HepG2 (cell line): ENCODE results near the gene WNT3A. TPM values are rescaled to one million over a fixed set of nuclear protein-coding genes. Genes with fewer than 3 reads are reported as not detected.

Experiments
- ATAC-seq: fragments of 200-7000 bp; cut with Tn5 transposase; 3 replicates; pipeline ENCODE4 v1.9.1; 2020; ENCODE audit warnings: mild to moderate bottlenecking, moderate library complexity
- BruUV-seq: library from RNA; stranded (reverse); fragments of 400-500 nt; replicated peaks from 2 replicates; lab custom pipeline; 2021; lab: Mats Ljungman, UMichigan
- CTCF ChIA-PET: fragments of 300-600 bp; formaldehyde crosslinking; extraction: SDS; loops from one replicate; lab custom pipeline; 2021; ENCODE audit warnings: low total read pairs, inconsistent platforms, low intra/inter-chr PET ratio; lab: Yijun Ruan, JAX
- POLR2A ChIA-PET: fragments of 350-600 bp; sonication (Branson Sonifier 250); formaldehyde crosslinking; loops from one replicate; lab custom pipeline; 2020; ENCODE audit warnings: antibody characterized with exemption, inconsistent platforms; lab: Yijun Ruan, JAX
- DNase-seq: peaks from one replicate; pipeline ENCODE4 v3.0.0-alpha.2; 2015; ENCODE audit warnings: low spot score
- FAIRE-seq: peaks from 3 replicates; lab custom pipeline; 2011; peaks lifted over from hg19 to GRCh38; lab: Jason Lieb, UNC
- H2AFZ ChIP-seq: one replicate; pipeline ENCODE4 v1.6.1; 2011; ENCODE audit warnings: low read length, inconsistent platforms
- H3K27ac ChIP-seq: fragments of 300-600 bp; 3 replicates; pipeline ENCODE4 v1.8.0; 2011; ENCODE audit warnings: mixed run types, mild to moderate bottlenecking, mixed read lengths, low read length, inconsistent platforms; ENCODE audit not compliant: insufficient read depth; ENCODE audit errors: extremely low read length
- H3K27me3 ChIP-seq, 2 experiments: fragments of 200-600 bp in 1 of 2; 2 replicates in 1 of 2; 3 replicates in 1 of 2; pipeline versions ENCODE4 v1.6.0 to v1.8.0; 2011; ENCODE audit warnings: low read length in 2 of 2, mild to moderate bottlenecking in 2 of 2, moderate library complexity in 2 of 2, inconsistent platforms in 1 of 2; ENCODE audit not compliant: insufficient read depth in 2 of 2, control insufficient read depth in 1 of 2
- H3K36me3 ChIP-seq, 2 experiments: fragments of 200-600 bp in 1 of 2; replicated peaks in 1 of 2; 2 replicates in 1 of 2; 3 replicates in 1 of 2; pipeline versions ENCODE4 v1.5.1 to v1.8.0; 2011; ENCODE audit warnings: low read length in 2 of 2, inconsistent platforms in 1 of 2; ENCODE audit not compliant: insufficient read depth in 2 of 2, control insufficient read depth in 1 of 2
- H3K4me1 ChIP-seq: 2 replicates; pipeline ENCODE4 v1.5.1; 2012; ENCODE audit warnings: low read length, inconsistent platforms; ENCODE audit not compliant: insufficient read depth
- H3K4me2 ChIP-seq: 2 replicates; pipeline ENCODE4 v1.6.0; 2011; ENCODE audit warnings: low read depth, low read length, inconsistent platforms
- H3K4me3 ChIP-seq, 3 experiments: fragments of 200-600 bp in 1 of 3; sonication (generic), shearing (Covaris generic) in 1 of 3; replicated peaks in 1 of 3; 2 replicates each; pipeline ENCODE4 v1.5.1; 2011 to 2016; ENCODE audit warnings: low read length in 3 of 3, inconsistent platforms in 2 of 3, low read depth in 2 of 3, mild to moderate bottlenecking in 2 of 3, control low read depth in 1 of 3, mixed read lengths in 1 of 3; ENCODE audit not compliant: insufficient read depth in 1 of 3
- H3K79me2 ChIP-seq: one replicate; pipeline ENCODE4 v1.6.1; 2011; ENCODE audit warnings: low read length, inconsistent platforms; ENCODE audit not compliant: insufficient read depth
- H3K9ac ChIP-seq: 2 replicates; pipeline ENCODE4 v1.6.0; 2011; ENCODE audit warnings: mild to moderate bottlenecking, low read depth, low read length, inconsistent platforms; ENCODE audit not compliant: insufficient read depth
- H3K9me3 ChIP-seq: 2 replicates; pipeline ENCODE4 v1.5.1; 2012; ENCODE audit warnings: mild to moderate bottlenecking, low read length
- H4K20me1 ChIP-seq: 2 replicates; pipeline ENCODE4 v1.6.0; 2011; ENCODE audit warnings: inconsistent platforms, mild to moderate bottlenecking, low read length, moderate library complexity; ENCODE audit not compliant: insufficient read depth
- CHCHD3 ChIP-seq: sonication (generic); formaldehyde crosslinking; IDR thresholded peaks from 2 replicates; pipeline ENCODE4 v1.8.0; 2022; ENCODE audit warnings: mild to moderate bottlenecking, missing genetic modification reagents, moderate library complexity
- DR1 ChIP-seq: sonication (generic); formaldehyde crosslinking; IDR thresholded peaks from 2 replicates; pipeline ENCODE4 v1.8.0; 2021; ENCODE audit warnings: mild to moderate bottlenecking, missing genetic modification reagents, inconsistent platforms
- GABPB1 ChIP-seq: IDR thresholded peaks from 2 replicates; pipeline ENCODE4 v1.6.1; 2016; ENCODE audit warnings: mild to moderate bottlenecking, missing genetic modification reagents, moderate library complexity, missing compliant biosample characterization
- GATAD2A ChIP-seq: IDR thresholded peaks from 2 replicates; pipeline ENCODE4 v1.6.1; 2016
- KDM5B ChIP-seq: sonication (generic); formaldehyde crosslinking; IDR thresholded peaks from 2 replicates; pipeline ENCODE4 v1.4.0; 2020; ENCODE audit warnings: missing genetic modification reagents, mild to moderate bottlenecking, borderline replicate concordance
- NFRKB ChIP-seq: fragments of 450-650 bp; IDR thresholded peaks from 2 replicates; pipeline ENCODE4 v1.6.1; 2017
- TOE1 ChIP-seq: sonication (generic); formaldehyde crosslinking; IDR thresholded peaks from 2 replicates; pipeline ENCODE4 v1.4.0; 2020; ENCODE audit warnings: mild to moderate bottlenecking, missing genetic modification reagents
- ZBTB1 ChIP-seq: sonication (generic); formaldehyde crosslinking; IDR thresholded peaks from 2 replicates; pipeline ENCODE4 v1.4.0; 2020; ENCODE audit warnings: missing genetic modification reagents, borderline replicate concordance
- ZBTB20 ChIP-seq: sonication (generic); formaldehyde crosslinking; IDR thresholded peaks from 2 replicates; pipeline ENCODE4 v1.8.1; 2023; ENCODE audit warnings: missing genetic modification reagents, low read depth, mild to moderate bottlenecking, borderline replicate concordance
- ZKSCAN5 ChIP-seq: sonication (generic); formaldehyde crosslinking; IDR thresholded peaks from 2 replicates; pipeline ENCODE4 v1.5.1; 2020; ENCODE audit warnings: mild to moderate bottlenecking, missing genetic modification reagents
- ZNF660 ChIP-seq: sonication (generic); formaldehyde crosslinking; IDR thresholded peaks from 2 replicates; pipeline ENCODE4 v1.5.1; 2020; ENCODE audit warnings: mild to moderate bottlenecking, low read depth, missing genetic modification reagents, borderline replicate concordance
- WGBS: methylation state at CpG from one replicate; pipeline ENCODE4 v1.1.6; 2017; ENCODE audit warnings: low lambda C conversion rate; 5-methylcytosine and 5-hydroxymethylcytosine counted together
- in situ Hi-C: cut with HindIII; loops from 2 replicates; pipeline ENCODE4 v1.10.0; 2017; ENCODE audit warnings: low pct_unique_long_range_greater_than_20kb; ENCODE audit not compliant: extremely low pct_ligation_motif_present
- intact Hi-C: fragments of 100-400 bp; cut with micrococcal nuclease; formaldehyde crosslinking; loops from one replicate; pipeline ENCODE4 v1.10.0; 2022; ENCODE audit not compliant: unreplicated experiment
- polyA plus RNA-seq, 8 experiments: library from polyadenylated mRNA; depleted of rRNA in 3 of 8; stranded (reverse) in 7 of 8; unstranded in 1 of 8; fragments of >200 nt; fragmentation: Illumina TruSeq in 4 of 8; extraction: Trizol in 4 of 8; gene quantifications; 2 replicates each; pipeline versions ENCODE4 v1.2.1 to v1.2.3, GENCODE V29; 2011 to 2016; ENCODE audit warnings: low read depth in 4 of 8, missing spikeins in 1 of 8, mixed read lengths in 1 of 8; ENCODE audit not compliant: insufficient read depth in 1 of 8
- total RNA-seq, 5 experiments: library from RNA; depleted of rRNA; stranded (reverse); fragments of >200 nt; fragmentation: Illumina TruSeq; extraction: Trizol; gene quantifications; 2 replicates each; pipeline ENCODE4 v1.2.3, GENCODE V29; 2016; ENCODE audit warnings: low read depth in 1 of 5
- TF ChIP-seq, protein P1 (sequence below): sonication (generic); formaldehyde crosslinking; conservative IDR thresholded peaks from 2 replicates; pipeline ENCODE4 v1.8.0; 2022; ENCODE audit warnings: low read depth, missing genetic modification reagents
- TF ChIP-seq, protein P2 (sequence below): IDR thresholded peaks from 2 replicates; pipeline ENCODE4 v1.6.1; 2016; ENCODE audit warnings: low read depth
- TF ChIP-seq, protein P3 (sequence below): sonication (generic); formaldehyde crosslinking; IDR thresholded peaks from 2 replicates; pipeline ENCODE4; 2020; ENCODE audit warnings: missing genetic modification reagents, mild to moderate bottlenecking, borderline replicate concordance

The WNT3A gene
- total and polyA plus RNA-seq, 2 of the 13 experiments (the other 11 are each of a cell fraction or from before 2014, with no cell fraction given) = not detected

DNA sequence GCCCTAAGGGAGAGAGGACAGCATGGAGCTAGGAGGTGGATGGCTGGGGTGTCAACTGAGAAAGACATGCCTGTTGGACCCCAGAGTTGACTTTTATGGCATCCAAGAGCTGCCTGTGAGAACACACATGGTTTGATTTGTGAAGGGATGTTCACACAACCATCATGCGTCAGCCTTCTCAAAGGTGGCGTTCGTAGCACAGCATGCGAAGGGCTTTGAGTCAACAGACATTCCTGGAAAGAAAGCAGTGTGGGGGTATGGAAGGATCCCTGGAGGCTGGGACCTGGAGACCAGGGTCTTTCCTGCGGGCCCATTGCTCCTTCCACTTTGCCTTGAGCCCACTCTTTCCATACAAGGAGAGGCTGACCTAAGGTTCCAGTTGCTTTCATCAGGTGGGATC lies 6.4 kb upstream of the WNT3A start:
- H2AFZ ChIP-seq = no peak overlapping the region
- H4K20me1 ChIP-seq = 0 out of 2 replicates have a peak, but pooled peaks cover 2% of the 10 kb centered on the region
- BruUV-seq = no TSS peak
- H3K36me3 ChIP-seq = no peaks in the 10 kb centered on the region
- no peak for FAIRE-seq
- 66% methylated on average over 5 of the region's 5 CpGs for WGBS
- H3K27me3 ChIP-seq = peaks cover 7 to 29% of the 10 kb centered on the region in 2 experiments; a peak in 4 of 5 replicates
- H3K4me2 ChIP-seq = no peak overlapping the region
- DNase-seq = no peak
- H3K9me3 ChIP-seq = 0 out of 2 replicates have a peak, but pooled peaks cover 7% of the 10 kb centered on the region
- TF ChIP-seq TOE1 (CRISPR knock-in tag) (no peak), ZBTB20 (CRISPR knock-in tag) (no peak), NFRKB (no peak), ZKSCAN5 (CRISPR knock-in tag) (no peak), ZNF660 (no peak), ZBTB1 (no peak), KDM5B (no peak), GABPB1 (CRISPR knock-in tag) (no peak), GATAD2A (no peak), DR1 (CRISPR knock-in tag) (no peak), CHCHD3 (no peak)
- TF ChIP-seq, protein P1, sequence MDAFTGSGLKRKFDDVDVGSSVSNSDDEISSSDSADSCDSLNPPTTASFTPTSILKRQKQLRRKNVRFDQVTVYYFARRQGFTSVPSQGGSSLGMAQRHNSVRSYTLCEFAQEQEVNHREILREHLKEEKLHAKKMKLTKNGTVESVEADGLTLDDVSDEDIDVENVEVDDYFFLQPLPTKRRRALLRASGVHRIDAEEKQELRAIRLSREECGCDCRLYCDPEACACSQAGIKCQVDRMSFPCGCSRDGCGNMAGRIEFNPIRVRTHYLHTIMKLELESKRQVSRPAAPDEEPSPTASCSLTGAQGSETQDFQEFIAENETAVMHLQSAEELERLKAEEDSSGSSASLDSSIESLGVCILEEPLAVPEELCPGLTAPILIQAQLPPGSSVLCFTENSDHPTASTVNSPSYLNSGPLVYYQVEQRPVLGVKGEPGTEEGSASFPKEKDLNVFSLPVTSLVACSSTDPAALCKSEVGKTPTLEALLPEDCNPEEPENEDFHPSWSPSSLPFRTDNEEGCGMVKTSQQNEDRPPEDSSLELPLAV (CRISPR knock-in tag) = no peak
- TF ChIP-seq, protein P2, sequence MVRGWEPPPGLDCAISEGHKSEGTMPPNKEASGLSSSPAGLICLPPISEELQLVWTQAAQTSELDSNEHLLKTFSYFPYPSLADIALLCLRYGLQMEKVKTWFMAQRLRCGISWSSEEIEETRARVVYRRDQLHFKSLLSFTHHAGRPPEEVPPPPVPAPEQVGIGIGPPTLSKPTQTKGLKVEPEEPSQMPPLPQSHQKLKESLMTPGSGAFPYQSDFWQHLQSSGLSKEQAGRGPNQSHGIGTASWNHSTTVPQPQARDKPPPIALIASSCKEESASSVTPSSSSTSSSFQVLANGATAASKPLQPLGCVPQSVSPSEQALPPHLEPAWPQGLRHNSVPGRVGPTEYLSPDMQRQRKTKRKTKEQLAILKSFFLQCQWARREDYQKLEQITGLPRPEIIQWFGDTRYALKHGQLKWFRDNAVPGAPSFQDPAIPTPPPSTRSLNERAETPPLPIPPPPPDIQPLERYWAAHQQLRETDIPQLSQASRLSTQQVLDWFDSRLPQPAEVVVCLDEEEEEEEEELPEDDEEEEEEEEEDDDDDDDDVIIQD (CRISPR knock-in tag) = no peak
- TF ChIP-seq, protein P3, sequence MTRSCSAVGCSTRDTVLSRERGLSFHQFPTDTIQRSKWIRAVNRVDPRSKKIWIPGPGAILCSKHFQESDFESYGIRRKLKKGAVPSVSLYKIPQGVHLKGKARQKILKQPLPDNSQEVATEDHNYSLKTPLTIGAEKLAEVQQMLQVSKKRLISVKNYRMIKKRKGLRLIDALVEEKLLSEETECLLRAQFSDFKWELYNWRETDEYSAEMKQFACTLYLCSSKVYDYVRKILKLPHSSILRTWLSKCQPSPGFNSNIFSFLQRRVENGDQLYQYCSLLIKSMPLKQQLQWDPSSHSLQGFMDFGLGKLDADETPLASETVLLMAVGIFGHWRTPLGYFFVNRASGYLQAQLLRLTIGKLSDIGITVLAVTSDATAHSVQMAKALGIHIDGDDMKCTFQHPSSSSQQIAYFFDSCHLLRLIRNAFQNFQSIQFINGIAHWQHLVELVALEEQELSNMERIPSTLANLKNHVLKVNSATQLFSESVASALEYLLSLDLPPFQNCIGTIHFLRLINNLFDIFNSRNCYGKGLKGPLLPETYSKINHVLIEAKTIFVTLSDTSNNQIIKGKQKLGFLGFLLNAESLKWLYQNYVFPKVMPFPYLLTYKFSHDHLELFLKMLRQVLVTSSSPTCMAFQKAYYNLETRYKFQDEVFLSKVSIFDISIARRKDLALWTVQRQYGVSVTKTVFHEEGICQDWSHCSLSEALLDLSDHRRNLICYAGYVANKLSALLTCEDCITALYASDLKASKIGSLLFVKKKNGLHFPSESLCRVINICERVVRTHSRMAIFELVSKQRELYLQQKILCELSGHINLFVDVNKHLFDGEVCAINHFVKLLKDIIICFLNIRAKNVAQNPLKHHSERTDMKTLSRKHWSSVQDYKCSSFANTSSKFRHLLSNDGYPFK (CRISPR knock-in tag) = no peak
- intact Hi-C loops = no loop called here
- H3K27ac ChIP-seq = no peak overlapping the region
- no peaks in the 10 kb centered on the region for H3K79me2 ChIP-seq
- ATAC-seq = no peak
- ChIA-PET CTCF (no interaction called here), POLR2A (no interaction called here)
- H3K9ac ChIP-seq = no peak overlapping the region
- in situ Hi-C loops = loop anchor here (5.0 kb wide), 1 partner anchor 77 kb away; no protein-coding TSS in a partner anchor
- H3K4me1 ChIP-seq = no peaks in the 10 kb centered on the region
- H3K4me3 ChIP-seq = no peak overlapping the region
